Thoracic aorta (tissue), 2 donors: Measurements from ENCODE around the gene MRPL20. TPM values are rescaled to one million over a fixed set of nuclear protein-coding genes. Genes with fewer than 3 reads are reported as not detected.
"Not testable (repeated sequence)": the region's sequence is repeated elsewhere in the genome, so short reads cannot be mapped to it uniquely, and the experiment has no call there.

Source experiments
- ATAC-seq: fragments of 150-250 bp; one replicate; pipeline ENCODE4 v1.8.0; 2017; ENCODE audit warnings: low read depth; ENCODE audit not compliant: insufficient number of reproducible peaks, low FRiP score
- DNase-seq: peaks from one replicate; pipeline ENCODE4 v3.0.0-alpha.2; 2020; ENCODE audit warnings: low spot score
- H3K27ac ChIP-seq, 2 donors: fragments of 200-600 bp; sonication (generic); 1 replicate in 1 of 2; 2 replicates in 1 of 2; pipeline ENCODE4 v1.5.1; 2016; ENCODE audit warnings: mild to moderate bottlenecking in 2 of 2, moderate library complexity in 2 of 2
- H3K27me3 ChIP-seq: fragments of 200-600 bp; sonication (generic); replicated peaks from 2 replicates; pipeline ENCODE4 v1.6.0; 2016; ENCODE audit warnings: mild to moderate bottlenecking; ENCODE audit not compliant: insufficient read depth
- H3K36me3 ChIP-seq: fragments of 200-600 bp; sonication (generic); one replicate; pipeline ENCODE4 v1.5.1; 2016
- H3K4me1 ChIP-seq, 2 donors: fragments of 200-600 bp; sonication (generic); 1 replicate in 1 of 2; 2 replicates in 1 of 2; pipeline versions ENCODE4 v1.5.1 to v1.6.0; 2016; ENCODE audit warnings: low read depth in 2 of 2, mild to moderate bottlenecking in 1 of 2; ENCODE audit not compliant: control insufficient read depth in 1 of 2
- H3K4me3 ChIP-seq: fragments of 200-600 bp; sonication (generic); 2 replicates; pipeline ENCODE4 v1.5.1; 2016; ENCODE audit warnings: mild to moderate bottlenecking
- H3K9me3 ChIP-seq: fragments of 200-600 bp; sonication (generic); 2 replicates; pipeline ENCODE4 v1.5.1; 2016
- total RNA-seq, 2 donors: library from RNA; depleted of rRNA; stranded (reverse); fragments of >200 nt; gene quantifications; one replicate each; pipeline versions ENCODE4 v1.1.0 to v1.2.3, GENCODE V29; 2016
- TF ChIP-seq, protein P1 (sequence below): fragments of 200-600 bp; sonication (generic); IDR thresholded peaks from one replicate; pipeline ENCODE4 v1.5.1; 2019; ENCODE audit warnings: antibody characterized with exemption

The MRPL20 gene
- total RNA-seq, result 100 to 1,000 TPM in 1 of 2 donors, 10 to 100 TPM in 1; 96.9 to 121 TPM

DNA sequence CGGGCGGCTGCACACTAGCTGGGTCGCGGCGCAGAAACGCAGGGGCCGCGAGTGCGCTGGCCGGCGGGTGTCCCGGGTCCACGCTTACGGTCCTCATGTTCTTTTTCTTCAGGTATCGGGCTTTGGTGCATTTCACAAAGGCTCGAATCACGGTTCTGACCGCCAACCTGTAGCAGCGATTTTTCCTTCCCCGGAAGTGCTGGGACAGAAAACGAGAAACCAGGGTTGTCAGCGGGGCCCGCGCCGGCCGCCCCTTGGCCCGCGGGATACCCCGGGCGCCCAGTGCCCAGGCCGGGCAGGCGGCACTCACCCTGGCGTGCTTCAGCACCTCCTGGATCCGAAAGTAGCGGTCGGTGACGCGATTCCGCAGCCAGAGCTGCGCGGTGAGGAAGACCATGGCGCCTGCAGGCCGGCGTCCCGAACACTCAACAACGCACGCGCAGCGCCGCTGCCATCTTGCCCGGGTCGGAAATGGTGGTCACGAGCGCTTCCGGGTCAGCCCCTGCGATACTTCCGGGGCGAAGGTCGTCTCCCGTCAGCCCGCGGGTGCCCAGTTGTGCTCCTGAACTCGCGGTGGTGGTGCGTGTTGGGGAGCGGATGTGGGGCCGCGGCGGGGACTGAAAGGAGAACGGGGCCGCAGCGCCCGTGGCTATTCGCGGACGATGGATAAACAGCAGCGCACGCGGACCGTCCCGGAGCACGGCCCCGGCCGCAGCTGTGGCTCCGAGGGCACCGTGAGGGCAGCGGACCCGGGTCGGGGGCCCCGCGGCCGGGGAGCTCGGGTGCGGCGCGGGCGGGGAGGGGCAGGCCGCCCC is at the start of gene MRPL20:
TSS of gene MRPL20 (minus strand) at position 473 of the 815 bp plus-strand sequence. CDS start at position 397, 76 bp downstream.
- Histone ChIP-seq H3K4me3 (peak within 1 kb of the TSS; percentile 100), H3K4me1 (peaks cover 15 to 36% of the 10 kb centered on the region in 2 donors), H3K36me3 (peaks cover 30% of the 10 kb centered on the region), H3K9me3 (no peaks in the 10 kb centered on the region), H3K27ac (peak within 1 kb of the TSS; percentile 82 to 84), H3K27me3 (no peaks in the 10 kb centered on the region)
- DNase-seq (peak; percentile 79), ATAC-seq (peak; percentile 72)
- TF ChIP-seq, protein P1, sequence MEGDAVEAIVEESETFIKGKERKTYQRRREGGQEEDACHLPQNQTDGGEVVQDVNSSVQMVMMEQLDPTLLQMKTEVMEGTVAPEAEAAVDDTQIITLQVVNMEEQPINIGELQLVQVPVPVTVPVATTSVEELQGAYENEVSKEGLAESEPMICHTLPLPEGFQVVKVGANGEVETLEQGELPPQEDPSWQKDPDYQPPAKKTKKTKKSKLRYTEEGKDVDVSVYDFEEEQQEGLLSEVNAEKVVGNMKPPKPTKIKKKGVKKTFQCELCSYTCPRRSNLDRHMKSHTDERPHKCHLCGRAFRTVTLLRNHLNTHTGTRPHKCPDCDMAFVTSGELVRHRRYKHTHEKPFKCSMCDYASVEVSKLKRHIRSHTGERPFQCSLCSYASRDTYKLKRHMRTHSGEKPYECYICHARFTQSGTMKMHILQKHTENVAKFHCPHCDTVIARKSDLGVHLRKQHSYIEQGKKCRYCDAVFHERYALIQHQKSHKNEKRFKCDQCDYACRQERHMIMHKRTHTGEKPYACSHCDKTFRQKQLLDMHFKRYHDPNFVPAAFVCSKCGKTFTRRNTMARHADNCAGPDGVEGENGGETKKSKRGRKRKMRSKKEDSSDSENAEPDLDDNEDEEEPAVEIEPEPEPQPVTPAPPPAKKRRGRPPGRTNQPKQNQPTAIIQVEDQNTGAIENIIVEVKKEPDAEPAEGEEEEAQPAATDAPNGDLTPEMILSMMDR, result no peak

DNA sequence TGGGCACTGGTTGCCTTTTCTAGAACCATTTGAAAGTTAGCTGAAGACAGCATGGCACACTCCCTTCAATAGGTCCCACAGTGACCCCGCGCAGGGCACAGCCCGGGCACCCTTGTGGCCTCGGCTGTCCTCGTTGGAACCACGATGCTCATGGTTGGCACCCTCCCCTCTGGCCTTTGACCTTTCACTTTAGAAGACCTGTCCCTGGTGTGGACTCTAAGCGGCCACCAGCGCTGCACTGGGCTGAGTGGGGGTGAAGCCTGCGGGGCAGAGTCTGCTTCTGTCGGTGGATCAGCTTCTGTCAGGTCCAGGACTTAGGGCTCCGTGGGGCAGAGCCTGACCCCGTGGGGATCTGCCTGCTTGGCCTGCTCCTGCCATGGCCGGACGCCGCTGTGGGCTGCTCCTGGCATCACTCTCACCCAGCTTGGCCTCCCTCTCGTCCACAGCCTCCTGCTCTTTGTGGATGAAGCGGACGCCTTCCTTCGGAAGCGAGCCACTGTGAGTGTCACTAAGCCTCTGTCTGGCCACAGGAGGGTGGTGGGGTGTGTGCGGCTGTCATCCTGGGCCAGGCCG is 49.7 kb upstream of the MRPL20 start:
- ATAC-seq, H3K9me3 ChIP-seq, H3K36me3 ChIP-seq, H3K27me3 ChIP-seq, H3K4me3 ChIP-seq, DNase-seq, H3K4me1 ChIP-seq, H3K27ac ChIP-seq: not testable (repeated sequence)

DNA sequence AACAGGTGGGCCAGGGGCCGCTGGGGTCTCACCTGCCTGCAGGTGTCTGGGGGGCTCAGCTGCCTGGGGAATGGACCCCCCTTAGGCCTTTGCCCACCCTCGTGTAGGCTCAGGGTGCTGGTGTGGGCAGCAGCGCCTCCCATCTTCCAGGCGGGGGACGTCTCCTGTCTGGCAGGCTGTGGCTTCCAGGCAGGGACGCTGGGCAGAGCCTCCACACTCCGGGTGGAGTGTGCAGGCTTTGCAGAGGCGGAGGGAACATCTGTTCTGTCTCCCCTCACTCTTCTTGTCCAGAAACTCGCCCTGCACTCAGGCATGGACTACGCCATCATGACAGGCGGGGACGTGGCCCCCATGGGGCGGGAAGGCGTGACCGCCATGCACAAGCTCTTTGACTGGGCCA is 48.8 kb upstream of the MRPL20 start:
- not testable (repeated sequence) for DNase-seq, H3K9me3 ChIP-seq, H3K27ac ChIP-seq, H3K4me3 ChIP-seq, H3K4me1 ChIP-seq, H3K36me3 ChIP-seq, H3K27me3 ChIP-seq, ATAC-seq

DNA sequence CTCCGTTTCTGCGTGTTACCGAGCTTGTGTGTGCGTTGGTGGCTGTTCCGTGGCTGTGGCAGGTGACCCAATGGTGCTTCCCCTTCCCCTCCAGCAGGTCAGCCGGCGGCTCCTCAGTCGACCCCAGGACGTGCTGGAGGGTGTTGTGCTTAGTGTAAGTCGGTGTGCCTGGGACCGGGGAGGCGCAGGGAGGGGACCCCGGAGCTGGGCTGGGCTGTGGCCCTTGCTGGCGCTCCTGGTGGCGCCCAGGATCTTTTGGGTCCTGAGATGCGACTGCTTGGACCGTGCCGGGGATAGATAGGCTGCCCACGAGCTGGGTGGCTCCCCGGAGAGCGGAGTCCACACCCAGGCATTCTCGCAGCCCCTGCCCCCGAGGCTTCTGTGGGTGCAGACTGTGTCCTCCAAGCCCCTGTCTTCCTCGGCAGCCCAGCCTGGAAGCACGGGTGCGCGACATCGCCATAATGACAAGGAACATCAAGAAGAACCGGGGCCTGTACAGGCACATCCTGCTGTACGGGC is 48.3 kb upstream of the MRPL20 start:
- Histone ChIP-seq H3K27ac (no peak overlapping the region), H3K4me1 (no peaks in the 10 kb centered on the region), H3K27me3 (no peaks in the 10 kb centered on the region), H3K4me3 (no peak overlapping the region), H3K36me3 (no peaks in the 10 kb centered on the region), H3K9me3 (no peaks in the 10 kb centered on the region)
- no peak for ATAC-seq
- no peak for DNase-seq
- TF ChIP-seq, protein P1, result no peak

DNA sequence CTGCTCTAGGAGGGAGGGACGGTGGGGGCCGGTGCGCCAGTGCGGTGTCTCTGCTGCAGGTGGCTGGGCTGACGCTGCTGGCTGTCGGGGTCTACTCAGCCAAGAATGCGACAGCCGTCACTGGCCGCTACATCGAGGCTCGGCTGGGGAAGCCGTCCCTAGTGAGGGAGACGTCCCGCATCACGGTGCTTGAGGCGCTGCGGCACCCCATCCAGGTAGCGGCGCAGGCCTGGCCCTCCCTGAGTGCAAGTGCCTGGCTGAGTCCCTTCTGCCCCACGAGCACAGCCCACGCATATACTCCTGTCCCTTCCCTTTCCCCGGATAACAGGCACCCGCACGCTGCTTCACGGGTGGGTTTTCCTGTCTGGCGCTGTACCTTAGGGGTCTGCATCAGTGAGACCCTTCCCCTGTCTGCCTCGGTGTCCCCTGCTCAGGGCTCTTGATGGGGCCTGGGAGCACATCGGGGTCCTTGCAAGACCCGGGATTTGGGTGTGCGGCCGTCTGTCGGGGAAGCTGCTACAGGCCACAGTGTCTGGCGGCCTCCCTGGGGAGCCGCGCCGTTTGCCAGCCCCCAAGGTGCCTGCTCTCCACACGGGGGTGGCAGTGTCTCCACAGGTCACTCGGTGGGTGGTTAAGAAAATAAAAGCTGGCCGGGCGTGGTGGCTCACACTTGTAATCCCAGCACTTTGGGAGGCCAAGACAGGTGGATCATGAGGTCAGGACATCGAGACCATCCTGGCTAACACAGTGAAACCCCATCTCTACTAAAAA is 47.4 kb upstream of the MRPL20 start:
- not testable (repeated sequence) for H3K4me1 ChIP-seq, H3K9me3 ChIP-seq, H3K36me3 ChIP-seq, H3K27me3 ChIP-seq, H3K27ac ChIP-seq, H3K4me3 ChIP-seq, DNase-seq, ATAC-seq

DNA sequence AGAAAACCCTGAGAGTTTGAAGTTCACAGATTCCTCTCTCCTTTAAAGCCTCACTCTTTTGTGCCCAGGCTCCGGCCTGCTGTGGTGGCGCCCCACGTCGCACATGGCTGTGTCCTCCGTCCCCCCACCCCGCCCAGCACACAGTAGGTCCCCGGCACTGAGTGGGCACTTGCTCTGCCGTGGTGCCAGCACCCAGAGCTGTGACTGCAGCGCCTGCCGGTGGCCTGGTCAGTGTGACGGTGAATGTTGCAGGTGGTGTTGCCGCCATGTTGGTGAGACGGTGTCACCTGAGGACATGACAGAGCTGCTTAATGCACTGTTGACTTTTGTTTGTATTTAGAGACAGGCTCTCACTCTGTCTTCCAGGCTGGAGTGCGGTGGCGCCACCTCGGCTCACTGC is 45.8 kb upstream of the MRPL20 start:
- no peak overlapping the region for H3K4me3 ChIP-seq
- ATAC-seq, result no peak

DNA sequence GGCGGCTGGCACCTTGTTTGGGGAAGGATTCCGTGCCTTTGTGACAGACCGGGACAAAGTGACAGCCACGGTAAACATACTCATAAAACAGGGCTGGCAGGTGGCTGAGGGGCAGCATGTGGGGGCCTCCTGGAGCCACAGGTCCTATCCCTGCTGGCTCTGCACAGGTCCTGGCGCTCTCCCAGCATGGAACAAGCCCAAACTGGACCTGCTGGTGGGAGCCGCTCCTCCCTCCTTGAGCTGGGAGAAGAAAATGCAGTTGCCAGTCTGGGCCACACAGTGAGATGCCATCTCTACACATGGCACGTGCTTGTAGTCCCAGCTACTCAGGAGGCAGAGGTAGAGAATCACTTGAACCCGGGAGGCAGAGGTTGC is 45.3 kb upstream of the MRPL20 start:
- H3K27ac ChIP-seq, H3K4me3 ChIP-seq, DNase-seq, H3K36me3 ChIP-seq, H3K27me3 ChIP-seq, H3K4me1 ChIP-seq, H3K9me3 ChIP-seq, ATAC-seq: not testable (repeated sequence)

More for the DNA sequence above, 45.8 kb upstream of the MRPL20 start:
- Histone ChIP-seq H3K9me3 (no peaks in the 10 kb centered on the region), H3K4me1 (no peaks in the 10 kb centered on the region), H3K27me3 (no peaks in the 10 kb centered on the region), H3K36me3 (no peaks in the 10 kb centered on the region), H3K27ac (no peak overlapping the region)
- no peak for DNase-seq
- TF ChIP-seq, protein P1, result no peak
